Hepatocyte (in vitro differentiated cells): ENCODE data around the gene PLEKHM3.

ENCODE experiments used
- CTCF ChIP-seq: fragments of 200-600 bp; sonication (generic); IDR thresholded peaks from 2 replicates; pipeline ENCODE4 v1.5.1; 2016; ENCODE audit warnings: antibody characterized with exemption, mild to moderate bottlenecking; ENCODE audit not compliant: poor library complexity
- EZH2 ChIP-seq: fragments of 200-600 bp; sonication (generic); IDR thresholded peaks from 2 replicates; pipeline ENCODE4 v1.6.1; 2016; ENCODE audit warnings: antibody characterized with exemption, mild to moderate bottlenecking, borderline replicate concordance

GRCh38 chr2:207816546-207816945, 208.8 kb downstream of the PLEKHM3 start:
- TF ChIP-seq CTCF (no peak), EZH2 (no peak)
